Upper lobe of left lung (tissue), 6 donors: ENCODE data around the gene AGTPBP1. TPM values are rescaled to one million over a fixed set of nuclear protein-coding genes. Genes with fewer than 3 reads are reported as not detected.

Experiments
- ATAC-seq, 2 donors: fragments of 200-7000 bp; cut with Tn5 transposase; one replicate each; pipeline ENCODE4 v1.9.1; 2022; ENCODE audit warnings: mild to moderate bottlenecking in 2 of 2, moderate library complexity in 2 of 2; ENCODE audit not compliant: low FRiP score in 2 of 2
- DNase-seq, 2 donors: peaks; one replicate each; pipeline ENCODE4 v3.0.0-alpha.2; 2019 to 2020
- H3K27ac ChIP-seq, 4 donors: fragments of 200-600 bp; sonication (generic); one replicate each; pipeline ENCODE4 v1.5.1; 2016 to 2019
- H3K27me3 ChIP-seq, 4 donors: fragments of 200-600 bp; sonication (generic); one replicate each; pipeline ENCODE4 v1.5.1; 2017 to 2019
- H3K36me3 ChIP-seq, 4 donors: fragments of 200-600 bp; sonication (generic); one replicate each; pipeline ENCODE4 v1.5.1; 2016 to 2019
- H3K4me1 ChIP-seq, 4 donors: fragments of 200-600 bp; sonication (generic); one replicate each; pipeline ENCODE4 v1.5.1; 2018 to 2019
- H3K4me3 ChIP-seq, 4 donors: fragments of 200-600 bp; sonication (generic); one replicate each; pipeline ENCODE4 v1.5.1; 2017 to 2019; ENCODE audit warnings: mild to moderate bottlenecking in 2 of 4, moderate library complexity in 1 of 4
- H3K9me3 ChIP-seq, 4 donors: fragments of 200-600 bp; sonication (generic); one replicate each; pipeline ENCODE4 v1.5.1; 2018 to 2019
- EP300 ChIP-seq, 4 donors: sonication (generic); formaldehyde crosslinking; IDR thresholded peaks; one replicate each; pipeline ENCODE4 v1.5.1; 2017; ENCODE audit warnings: antibody characterized with exemption in 4 of 4, control low read depth in 2 of 4
- POLR2A ChIP-seq, 4 donors: fragments of 450-650 bp; IDR thresholded peaks; one replicate each; pipeline ENCODE4 v1.5.1; 2016 to 2017; ENCODE audit warnings: antibody characterized with exemption in 4 of 4, mild to moderate bottlenecking in 2 of 4
- POLR2AphosphoS5 ChIP-seq, 2 donors: sonication (generic); formaldehyde crosslinking; IDR thresholded peaks; one replicate each; pipeline ENCODE4 v1.5.1; 2017; ENCODE audit warnings: antibody characterized with exemption in 2 of 2
- WGBS, 2 donors: methylation state at CpG; one replicate each; pipeline ENCODE4 v1.1.5; 2017 to 2018; 5-methylcytosine and 5-hydroxymethylcytosine counted together
- total RNA-seq, 6 donors: library from RNA; depleted of rRNA in 4 of 6; stranded (reverse); fragments of >200 nt in 4 of 6; gene quantifications; one replicate each; pipeline versions ENCODE4 v1.1.0 to v1.2.1, GENCODE V29; 2016 to 2021
- TF ChIP-seq, protein P1 (sequence below), 6 experiments: fragments of 450-650 bp in 4 of 6; fragments of 200-600 bp in 2 of 6; sonication (generic) in 2 of 6; IDR thresholded peaks; one replicate each; pipeline ENCODE4 v1.5.1; 2016 to 2019; ENCODE audit warnings: antibody characterized with exemption in 6 of 6
- donor health status: DM: no; HTN: no; CAD: no; lungs with moderate emphysema.
- donor health status: DM: no; HTN: yes; CAD: no; lungs with severe emphysema.

Gene AGTPBP1
- total RNA-seq, 6 donors from 2014 or later = 27.3 to 65.2 (median 40.4) TPM

DNA sequence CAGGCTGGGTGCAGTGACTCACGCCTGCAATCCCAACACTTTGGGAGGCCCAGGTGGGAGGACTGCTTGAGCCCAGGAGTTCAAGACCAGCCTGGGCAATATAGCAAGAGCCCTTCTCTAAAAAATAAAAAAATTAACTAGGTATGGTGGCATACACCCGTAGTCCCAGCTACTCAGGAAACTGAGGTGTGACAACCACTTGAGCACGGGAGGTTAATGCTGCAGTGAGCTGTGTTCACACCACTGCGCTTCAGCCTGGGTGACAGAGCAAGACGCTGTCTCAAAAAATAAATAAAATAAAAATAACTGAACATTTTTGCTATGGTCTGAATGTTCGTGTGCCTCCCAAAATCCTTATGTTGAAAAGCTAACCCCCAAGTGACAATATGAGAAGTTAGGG, 24.5 kb downstream of the AGTPBP1 start:
- Histone ChIP-seq H3K27me3 (no peaks in the 10 kb centered on the region), H3K9me3 (no peaks in the 10 kb centered on the region), H3K4me3 (no peak overlapping the region), H3K36me3 (no peaks in the 10 kb centered on the region), H3K4me1 (peaks cover 0 to 9% (median 6%) of the 10 kb centered on the region in 4 donors), H3K27ac (peak overlapping the region in 1 of 4 donors; percentile 75)
- no peak for TF ChIP-seq EP300 (IDR thresholded peaks at IDR 0.05)
- TF ChIP-seq POLR2AphosphoS5 (IDR thresholded peaks at IDR 0.05) = no peak
- TF ChIP-seq POLR2A (IDR thresholded peaks at IDR 0.05) = no peak
- TF ChIP-seq, protein P1, sequence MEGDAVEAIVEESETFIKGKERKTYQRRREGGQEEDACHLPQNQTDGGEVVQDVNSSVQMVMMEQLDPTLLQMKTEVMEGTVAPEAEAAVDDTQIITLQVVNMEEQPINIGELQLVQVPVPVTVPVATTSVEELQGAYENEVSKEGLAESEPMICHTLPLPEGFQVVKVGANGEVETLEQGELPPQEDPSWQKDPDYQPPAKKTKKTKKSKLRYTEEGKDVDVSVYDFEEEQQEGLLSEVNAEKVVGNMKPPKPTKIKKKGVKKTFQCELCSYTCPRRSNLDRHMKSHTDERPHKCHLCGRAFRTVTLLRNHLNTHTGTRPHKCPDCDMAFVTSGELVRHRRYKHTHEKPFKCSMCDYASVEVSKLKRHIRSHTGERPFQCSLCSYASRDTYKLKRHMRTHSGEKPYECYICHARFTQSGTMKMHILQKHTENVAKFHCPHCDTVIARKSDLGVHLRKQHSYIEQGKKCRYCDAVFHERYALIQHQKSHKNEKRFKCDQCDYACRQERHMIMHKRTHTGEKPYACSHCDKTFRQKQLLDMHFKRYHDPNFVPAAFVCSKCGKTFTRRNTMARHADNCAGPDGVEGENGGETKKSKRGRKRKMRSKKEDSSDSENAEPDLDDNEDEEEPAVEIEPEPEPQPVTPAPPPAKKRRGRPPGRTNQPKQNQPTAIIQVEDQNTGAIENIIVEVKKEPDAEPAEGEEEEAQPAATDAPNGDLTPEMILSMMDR (IDR thresholded peaks at IDR 0.05) = no peak
- ATAC-seq = no peak
- DNase-seq = no peak
- WGBS, 2 donors = 85 to 88% methylated on average over 6 of the region's 6 CpGs

DNA sequence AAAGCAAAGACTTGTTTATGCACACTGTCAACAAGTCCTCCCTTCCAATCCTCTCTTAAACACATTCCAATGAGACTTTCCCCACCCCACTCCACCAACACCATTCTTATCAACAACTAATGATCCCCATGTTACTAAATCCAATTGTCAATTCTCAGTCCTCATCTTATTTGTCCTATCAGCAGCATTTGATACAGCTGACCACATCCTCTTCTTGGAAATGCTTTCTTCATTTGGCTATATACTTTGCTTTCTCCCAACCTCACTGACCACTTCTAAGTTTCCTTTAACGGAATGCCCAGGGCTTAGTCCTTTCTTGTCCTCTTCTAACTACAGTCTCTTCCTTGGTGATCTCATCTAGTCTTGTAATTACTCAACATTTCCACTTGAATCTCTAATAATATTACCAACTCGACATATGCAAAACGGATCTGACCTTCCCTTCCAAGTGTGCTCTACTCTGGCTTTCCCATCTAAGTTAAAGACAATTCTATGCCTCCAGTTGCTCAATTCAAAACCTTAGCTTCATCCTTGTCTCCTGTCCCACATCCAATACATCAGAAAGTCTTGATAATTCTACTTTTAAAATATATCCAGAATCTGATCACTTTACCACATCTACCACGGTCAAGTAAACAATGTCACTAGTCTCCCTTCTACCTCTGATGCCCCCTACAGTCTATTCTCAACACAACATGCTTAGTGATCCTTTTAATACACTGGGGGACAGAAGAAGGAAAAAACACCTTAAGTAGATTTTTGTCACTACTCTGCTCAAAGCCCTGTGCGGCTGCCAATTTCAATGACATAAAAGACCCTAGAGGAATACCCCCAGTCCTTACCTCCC, 25.5 kb downstream of the AGTPBP1 start:
- H3K36me3 ChIP-seq = no peaks in the 10 kb centered on the region
- H3K27me3 ChIP-seq = no peaks in the 10 kb centered on the region
- H3K4me1 ChIP-seq = peaks cover 0 to 9% (median 6%) of the 10 kb centered on the region in 4 donors
- DNase-seq = no peak
- no peak for TF ChIP-seq POLR2AphosphoS5 (IDR thresholded peaks at IDR 0.05)
- no peak for TF ChIP-seq EP300 (IDR thresholded peaks at IDR 0.05)
- TF ChIP-seq POLR2A (IDR thresholded peaks at IDR 0.05) = no peak
- TF ChIP-seq, protein P1 (IDR thresholded peaks at IDR 0.05) = peak in 1 of 6 experiments; percentile 14
- no peaks in the 10 kb centered on the region for H3K9me3 ChIP-seq
- 56 to 59% methylated on average over 5 of the region's 5 CpGs for WGBS, 2 donors
- peak; percentile 43 to 53 for ATAC-seq
- H3K27ac ChIP-seq = peak overlapping the region; percentile 47 to 75 (median 52)
- no peak overlapping the region for H3K4me3 ChIP-seq

DNA sequence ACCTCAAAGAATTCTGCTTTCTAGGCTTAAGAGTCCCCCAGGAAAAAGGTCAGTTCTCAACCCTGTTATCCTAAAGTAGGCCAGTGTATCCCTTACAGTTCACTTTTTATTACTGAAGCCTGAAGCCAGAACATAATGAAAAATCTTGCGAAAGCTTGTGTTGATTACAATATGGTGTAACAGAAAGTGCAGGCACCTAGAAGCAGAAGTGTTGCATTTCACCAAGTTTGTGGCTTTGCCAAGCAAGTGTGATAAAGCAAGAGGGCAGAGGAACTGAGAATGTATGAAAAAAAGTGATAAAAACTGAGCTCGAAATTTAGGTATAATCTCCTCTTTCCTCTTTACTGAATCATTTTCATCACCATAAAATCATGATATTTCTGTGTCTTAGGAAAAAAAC, 26.2 kb downstream of the AGTPBP1 start:
- DNase-seq (peak in 1 of 2 donors; percentile 36), ATAC-seq (peak; percentile 62 to 69)
- 42 to 53% methylated on average over 2 of the region's 2 CpGs for WGBS, 2 donors
- H3K4me1 ChIP-seq = peaks cover 0 to 9% (median 6%) of the 10 kb centered on the region in 4 donors
- H3K36me3 ChIP-seq = no peaks in the 10 kb centered on the region
- H3K27ac ChIP-seq = peak overlapping the region; percentile 47 to 75 (median 52)
- H3K27me3 ChIP-seq = no peaks in the 10 kb centered on the region
- H3K9me3 ChIP-seq = no peaks in the 10 kb centered on the region
- no peak overlapping the region for H3K4me3 ChIP-seq
- TF ChIP-seq POLR2A (IDR thresholded peaks at IDR 0.05) = no peak
- TF ChIP-seq, protein P1 (IDR thresholded peaks at IDR 0.05) = no peak
- no peak for TF ChIP-seq EP300 (IDR thresholded peaks at IDR 0.05)
- TF ChIP-seq POLR2AphosphoS5 (IDR thresholded peaks at IDR 0.05) = no peak

DNA sequence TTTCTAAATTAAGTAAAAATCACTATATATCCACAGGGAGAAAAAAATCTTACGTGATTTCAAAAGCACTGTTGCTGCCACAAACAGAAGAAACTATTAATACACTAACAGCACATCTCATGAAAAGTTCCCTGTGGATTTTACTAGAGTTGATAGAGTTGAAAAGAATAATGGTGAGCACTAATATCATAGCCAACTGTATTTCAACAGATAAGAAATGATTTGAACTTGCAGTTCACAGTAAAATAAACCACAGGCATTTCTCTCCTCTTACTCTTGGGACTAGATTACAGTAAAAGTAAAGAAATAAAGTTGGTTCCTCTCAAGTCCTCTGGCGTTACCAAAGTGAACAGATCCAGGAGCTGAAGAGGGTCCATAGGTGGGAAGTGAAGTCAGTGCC, 27.9 kb downstream of the AGTPBP1 start:
- H3K4me1 ChIP-seq = peaks cover 0 to 9% (median 6%) of the 10 kb centered on the region in 4 donors
- 77 to 90% methylated on average over 2 of the region's 2 CpGs for WGBS, 2 donors
- TF ChIP-seq, protein P1 (IDR thresholded peaks at IDR 0.05) = no peak
- no peak for TF ChIP-seq EP300 (IDR thresholded peaks at IDR 0.05)
- TF ChIP-seq POLR2AphosphoS5 (IDR thresholded peaks at IDR 0.05) = no peak
- TF ChIP-seq POLR2A (IDR thresholded peaks at IDR 0.05) = no peak
- no peak overlapping the region for H3K4me3 ChIP-seq
- no peaks in the 10 kb centered on the region for H3K36me3 ChIP-seq
- H3K27ac ChIP-seq = no peak overlapping the region
- DNase-seq (no peak), ATAC-seq (no peak)
- H3K9me3 ChIP-seq = peaks cover 0 to under 1% (median 0%) of the 10 kb centered on the region in 4 donors
- no peaks in the 10 kb centered on the region for H3K27me3 ChIP-seq
